Measurements from ENCODE around the gene MILR1.
"Not testable (repeated sequence)": the region's sequence is repeated elsewhere in the genome, so short reads cannot be mapped to it uniquely, and the experiment has no call there.

Gene MILR1

GRCh38 chr17:64448665-64449512, at the start of gene MILR1:
MILR1 (plus strand) TSS chr17:64449115; CDS start chr17:64449169, 54 bp downstream.
- DNase-seq = no peak

GRCh38 chr17:64399767-64400156, 49.2 kb upstream of the MILR1 start:
- DNase-seq = no peak

- DNase-seq = no peak
Observed at GRCh38 chr17:64400642-64401041, 48.3 kb upstream of the MILR1 start.

- DNase-seq = no peak
Observed at GRCh38 chr17:64401244-64401860, 47.6 kb upstream of the MILR1 start.

GRCh38 chr17:64401941-64402340, 47.0 kb upstream of the MILR1 start:
- no peak for DNase-seq

- no peak for DNase-seq
Observed at GRCh38 chr17:64402469-64402868, 46.4 kb upstream of the MILR1 start.

GRCh38 chr17:64403881-64404460, 44.9 kb upstream of the MILR1 start:
- no peak for DNase-seq

- DNase-seq = no peak
Observed at GRCh38 chr17:64406321-64407200, 42.4 kb upstream of the MILR1 start.

GRCh38 chr17:64410750-64411490, 38.0 kb upstream of the MILR1 start:
- no peak for DNase-seq

GRCh38 chr17:64411999-64412771, 36.7 kb upstream of the MILR1 start:
- no peak for DNase-seq

GRCh38 chr17:64412944-64413381, 36.0 kb upstream of the MILR1 start:
- no peak for DNase-seq

- DNase-seq = no peak
Observed at GRCh38 chr17:64413513-64413912, 35.4 kb upstream of the MILR1 start.

- DNase-seq = no peak
Observed at GRCh38 chr17:64418506-64419339, 30.2 kb upstream of the MILR1 start.

GRCh38 chr17:64420143-64420670, 28.7 kb upstream of the MILR1 start:
- DNase-seq = no peak

- DNase-seq = not testable (repeated sequence)
Observed at GRCh38 chr17:64422121-64422520, 26.8 kb upstream of the MILR1 start.

GRCh38 chr17:64423881-64424280, 25.0 kb upstream of the MILR1 start:
- no peak for DNase-seq

GRCh38 chr17:64424324-64424849, 24.5 kb upstream of the MILR1 start:
- no peak for DNase-seq

GRCh38 chr17:64425191-64425590, 23.7 kb upstream of the MILR1 start:
- DNase-seq = no peak

- no peak for DNase-seq
Observed at GRCh38 chr17:64426596-64426995, 22.3 kb upstream of the MILR1 start.

- no peak for DNase-seq
Observed at GRCh38 chr17:64428406-64428805, 20.5 kb upstream of the MILR1 start.

Data from activated CD4-positive, CD25-positive, alpha-beta regulatory T cell treated with anti-CD3 and anti-CD28 coated beads, Interleukin-2, amount 50 U/mL, for 72 hours (primary cell).